ENCODE measurements around the gene KLK1. TPM values are rescaled to one million over a fixed set of nuclear protein-coding genes. Genes with fewer than 3 reads are reported as not detected.

The KLK1 gene
- polyA plus RNA-seq, 1 donor from 2014 or later: not detected

DNA sequence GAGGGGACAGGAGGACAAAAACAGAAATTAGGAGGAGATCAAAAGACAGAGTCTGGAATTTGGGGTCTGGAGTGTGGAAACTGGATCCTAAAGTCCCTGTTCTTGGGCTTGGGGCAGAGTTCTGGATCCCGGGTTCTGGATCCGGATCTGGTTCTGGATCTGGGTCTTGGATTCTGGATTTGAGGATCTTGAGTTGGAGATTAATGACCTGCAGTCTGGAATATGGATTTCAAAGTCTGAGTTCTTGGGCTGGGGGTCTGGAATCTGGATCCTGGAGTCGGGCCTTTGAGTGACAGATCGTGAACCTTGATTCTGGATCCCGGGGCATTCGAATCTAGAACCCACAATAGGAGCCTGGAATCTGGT is 10.2 kb upstream of the KLK1 start:
- H3F3A ChIP-seq (ENCODE audit: insufficient read depth, low read length, poor library complexity, severe bottlenecking): no peaks in the 10 kb centered on the region
- H4K20me1 ChIP-seq (ENCODE audit: insufficient read depth): no peaks in the 10 kb centered on the region
- H3K4me3 ChIP-seq (ENCODE audit: low read length): no peak overlapping the region
- H3K9me2 ChIP-seq (ENCODE audit: insufficient read depth, low read length): no peaks in the 10 kb centered on the region
- H3K9ac ChIP-seq (ENCODE audit: low read length): no peak overlapping the region
- H3K79me2 ChIP-seq (replicated peaks; ENCODE audit: insufficient read depth, low read length): no peaks in the 10 kb centered on the region
- H3K27me3 ChIP-seq (ENCODE audit: insufficient read depth, low read depth, low read length): peaks cover 26% of the 10 kb centered on the region
- H3K9me3 ChIP-seq (ENCODE audit: low read length): no peaks in the 10 kb centered on the region
- no peak overlapping the region for H3K27ac ChIP-seq (ENCODE audit: low read length)
- no peak overlapping the region for H3K4me2 ChIP-seq (ENCODE audit: low read length)
- H2AFZ ChIP-seq (ENCODE audit: low read depth, low read length): no peak overlapping the region
- no peaks in the 10 kb centered on the region for H3K36me3 ChIP-seq (ENCODE audit: insufficient read depth, low read length)
- no peak for TF ChIP-seq RAD21 (conservative IDR thresholded peaks at IDR 0.05)
- TF ChIP-seq, protein P1, sequence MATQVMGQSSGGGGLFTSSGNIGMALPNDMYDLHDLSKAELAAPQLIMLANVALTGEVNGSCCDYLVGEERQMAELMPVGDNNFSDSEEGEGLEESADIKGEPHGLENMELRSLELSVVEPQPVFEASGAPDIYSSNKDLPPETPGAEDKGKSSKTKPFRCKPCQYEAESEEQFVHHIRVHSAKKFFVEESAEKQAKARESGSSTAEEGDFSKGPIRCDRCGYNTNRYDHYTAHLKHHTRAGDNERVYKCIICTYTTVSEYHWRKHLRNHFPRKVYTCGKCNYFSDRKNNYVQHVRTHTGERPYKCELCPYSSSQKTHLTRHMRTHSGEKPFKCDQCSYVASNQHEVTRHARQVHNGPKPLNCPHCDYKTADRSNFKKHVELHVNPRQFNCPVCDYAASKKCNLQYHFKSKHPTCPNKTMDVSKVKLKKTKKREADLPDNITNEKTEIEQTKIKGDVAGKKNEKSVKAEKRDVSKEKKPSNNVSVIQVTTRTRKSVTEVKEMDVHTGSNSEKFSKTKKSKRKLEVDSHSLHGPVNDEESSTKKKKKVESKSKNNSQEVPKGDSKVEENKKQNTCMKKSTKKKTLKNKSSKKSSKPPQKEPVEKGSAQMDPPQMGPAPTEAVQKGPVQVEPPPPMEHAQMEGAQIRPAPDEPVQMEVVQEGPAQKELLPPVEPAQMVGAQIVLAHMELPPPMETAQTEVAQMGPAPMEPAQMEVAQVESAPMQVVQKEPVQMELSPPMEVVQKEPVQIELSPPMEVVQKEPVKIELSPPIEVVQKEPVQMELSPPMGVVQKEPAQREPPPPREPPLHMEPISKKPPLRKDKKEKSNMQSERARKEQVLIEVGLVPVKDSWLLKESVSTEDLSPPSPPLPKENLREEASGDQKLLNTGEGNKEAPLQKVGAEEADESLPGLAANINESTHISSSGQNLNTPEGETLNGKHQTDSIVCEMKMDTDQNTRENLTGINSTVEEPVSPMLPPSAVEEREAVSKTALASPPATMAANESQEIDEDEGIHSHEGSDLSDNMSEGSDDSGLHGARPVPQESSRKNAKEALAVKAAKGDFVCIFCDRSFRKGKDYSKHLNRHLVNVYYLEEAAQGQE (IDR thresholded peaks at IDR 0.05; ENCODE audit: borderline replicate concordance): no peak
- no peak for TF ChIP-seq POLR2AphosphoS5 (IDR thresholded peaks at IDR 0.05)
- no peak for TF ChIP-seq EP300 (conservative IDR thresholded peaks at IDR 0.05; ENCODE audit: poor library complexity, severe bottlenecking)
- TF ChIP-seq EZH2 (IDR thresholded peaks at IDR 0.05; ENCODE audit: borderline replicate concordance, insufficient read depth, low read length, poor library complexity, severe bottlenecking): no peak
- TF ChIP-seq SMC3 (conservative IDR thresholded peaks at IDR 0.05; ENCODE audit: poor library complexity): no peak
- TF ChIP-seq CTCF (IDR thresholded peaks at IDR 0.05; ENCODE audit: poor library complexity, severe bottlenecking): no peak
- no peak for TF ChIP-seq MXI1 (conservative IDR thresholded peaks at IDR 0.05; ENCODE audit: poor library complexity, severe bottlenecking)
- no peak for TF ChIP-seq TAF1 (IDR thresholded peaks at IDR 0.05; ENCODE audit: low read depth)

DNA sequence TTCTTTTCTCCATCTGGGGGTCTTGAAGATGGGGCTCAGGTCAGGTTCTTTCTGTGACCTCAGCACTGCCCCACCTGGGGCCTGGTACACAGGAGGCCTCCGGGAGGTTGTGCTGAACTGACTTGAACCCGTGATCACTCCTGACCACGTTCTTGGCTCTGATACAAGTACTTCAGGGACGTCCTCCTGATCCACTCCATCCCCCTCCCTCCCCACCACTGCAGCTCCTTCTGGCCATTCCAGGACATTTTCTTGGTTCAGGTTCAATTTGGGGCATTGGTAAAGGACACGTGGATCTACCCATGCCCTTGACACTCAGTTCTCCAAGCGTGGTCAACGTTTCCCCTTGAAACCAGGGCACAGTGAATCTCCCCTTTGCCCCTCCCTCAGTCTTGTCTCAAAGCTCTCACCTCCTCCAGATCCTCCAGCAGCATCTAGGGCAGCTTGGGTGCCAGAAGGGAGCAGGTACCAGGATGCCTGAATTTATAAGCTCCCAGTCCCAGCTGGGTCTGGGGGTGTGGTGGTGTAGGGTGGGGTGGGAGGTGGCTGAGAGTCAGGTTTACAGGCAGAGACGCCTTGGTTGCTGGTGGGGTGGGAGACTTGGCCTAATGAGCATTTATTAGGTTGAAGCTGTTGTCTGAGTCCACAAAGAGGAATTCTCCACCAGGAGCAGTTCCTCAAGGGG is 9.7 kb upstream of the KLK1 start, which contains the start of gene KLK15:
TSS of gene KLK15 (minus strand) at position 458 of the 685 bp plus-strand sequence. CDS start 2,082 bp downstream, outside the sequence.
- TF ChIP-seq RAD21 (conservative IDR thresholded peaks at IDR 0.05) (no peak), SMC3 (conservative IDR thresholded peaks at IDR 0.05; ENCODE audit: poor library complexity) (no peak), EP300 (conservative IDR thresholded peaks at IDR 0.05; ENCODE audit: poor library complexity, severe bottlenecking) (no peak), EZH2 (IDR thresholded peaks at IDR 0.05; ENCODE audit: borderline replicate concordance, insufficient read depth, low read length, poor library complexity, severe bottlenecking) (no peak), MXI1 (conservative IDR thresholded peaks at IDR 0.05; ENCODE audit: poor library complexity, severe bottlenecking) (no peak), CTCF (IDR thresholded peaks at IDR 0.05; ENCODE audit: poor library complexity, severe bottlenecking) (no peak), TAF1 (IDR thresholded peaks at IDR 0.05; ENCODE audit: low read depth) (no peak), POLR2AphosphoS5 (IDR thresholded peaks at IDR 0.05) (no peak)
- TF ChIP-seq, protein P1 (IDR thresholded peaks at IDR 0.05; ENCODE audit: borderline replicate concordance): no peak
- Histone ChIP-seq H3K79me2 (replicated peaks; ENCODE audit: insufficient read depth, low read length) (no peaks in the 10 kb centered on the region), H3K4me3 (ENCODE audit: low read length) (no peak within 1 kb of the TSS), H3K9me2 (ENCODE audit: insufficient read depth, low read length) (no peaks in the 10 kb centered on the region), H3K27me3 (ENCODE audit: insufficient read depth, low read depth, low read length) (peaks cover 26% of the 10 kb centered on the region), H3K4me2 (ENCODE audit: low read length) (no peak within 1 kb of the TSS), H2AFZ (ENCODE audit: low read depth, low read length) (no peak within 1 kb of the TSS), H3F3A (ENCODE audit: insufficient read depth, low read length, poor library complexity, severe bottlenecking) (no peaks in the 10 kb centered on the region), H3K27ac (ENCODE audit: low read length) (no peak within 1 kb of the TSS), H3K36me3 (ENCODE audit: insufficient read depth, low read length) (no peaks in the 10 kb centered on the region), H3K9ac (ENCODE audit: low read length) (no peak within 1 kb of the TSS), H3K9me3 (ENCODE audit: low read length) (no peaks in the 10 kb centered on the region), H4K20me1 (ENCODE audit: insufficient read depth) (no peaks in the 10 kb centered on the region)

All from neural cell (in vitro differentiated cells).